Frontal cortex (tissue), 4 donors: Measurements from ENCODE around the gene MXD4. TPM values are rescaled to one million over a fixed set of nuclear protein-coding genes. Genes with fewer than 3 reads are reported as not detected.

Experiments
- DNase-seq, 2 donors: peaks; one replicate each; pipeline ENCODE4 v3.0.0; 2012; ENCODE audit warnings: low spot score in 2 of 2
- FAIRE-seq: peaks from 2 replicates; lab custom pipeline; 2012; peaks lifted over from hg19 to GRCh38; lab: Jason Lieb, UNC
- total RNA-seq: library from RNA; depleted of rRNA; stranded (reverse); fragments of >200 nt; gene quantifications from one replicate; pipeline ENCODE4 v1.2.3, GENCODE V29; 2014
- donor health status: control.
- donor health status: control.
- donor health status: control.

MXD4 gene
- total RNA-seq, 1 donor from 2014 or later: 17.5 TPM

DNA sequence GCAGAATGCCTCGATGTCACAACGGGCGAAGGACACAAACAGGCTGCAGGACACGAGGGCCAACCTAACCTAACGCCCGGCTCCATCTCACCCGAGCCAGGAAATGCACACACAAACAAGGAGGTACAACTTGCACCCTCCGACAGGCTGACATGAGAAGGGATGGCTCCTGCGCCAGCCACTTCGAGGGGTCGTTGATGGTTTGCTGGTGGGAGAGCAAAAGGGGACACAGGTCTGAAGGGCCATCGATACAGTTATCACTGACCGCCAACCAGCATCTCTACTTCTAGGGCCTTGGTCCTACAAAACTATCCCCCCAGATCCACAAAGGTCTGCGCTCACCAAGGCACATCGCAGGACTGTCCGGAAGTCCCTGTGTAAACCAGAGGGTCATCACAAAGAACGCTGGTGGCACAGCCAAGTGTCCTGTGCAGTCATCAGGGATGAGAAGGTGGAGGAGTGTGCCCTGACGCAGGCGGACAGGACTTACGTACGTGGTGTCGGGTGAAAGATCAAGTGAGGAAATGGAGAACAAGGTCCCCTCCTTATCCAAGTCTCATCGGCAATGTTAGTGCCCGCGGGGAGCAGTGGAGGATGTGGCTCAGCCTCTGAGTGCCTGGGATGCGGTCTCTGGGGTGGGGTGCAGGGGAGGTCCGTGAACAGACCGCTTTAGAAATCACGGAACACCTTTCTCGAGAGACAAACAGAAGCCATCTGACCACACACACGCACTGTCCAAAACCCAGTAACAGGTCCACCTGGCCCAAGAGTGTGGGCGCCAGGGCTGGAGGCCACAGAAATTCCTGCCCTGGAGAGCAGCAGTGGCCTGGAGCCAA is 7.0 kb downstream of the MXD4 start:
- DNase-seq: peak in 1 of 2 donors; percentile 12
- FAIRE-seq: no peak

DNA sequence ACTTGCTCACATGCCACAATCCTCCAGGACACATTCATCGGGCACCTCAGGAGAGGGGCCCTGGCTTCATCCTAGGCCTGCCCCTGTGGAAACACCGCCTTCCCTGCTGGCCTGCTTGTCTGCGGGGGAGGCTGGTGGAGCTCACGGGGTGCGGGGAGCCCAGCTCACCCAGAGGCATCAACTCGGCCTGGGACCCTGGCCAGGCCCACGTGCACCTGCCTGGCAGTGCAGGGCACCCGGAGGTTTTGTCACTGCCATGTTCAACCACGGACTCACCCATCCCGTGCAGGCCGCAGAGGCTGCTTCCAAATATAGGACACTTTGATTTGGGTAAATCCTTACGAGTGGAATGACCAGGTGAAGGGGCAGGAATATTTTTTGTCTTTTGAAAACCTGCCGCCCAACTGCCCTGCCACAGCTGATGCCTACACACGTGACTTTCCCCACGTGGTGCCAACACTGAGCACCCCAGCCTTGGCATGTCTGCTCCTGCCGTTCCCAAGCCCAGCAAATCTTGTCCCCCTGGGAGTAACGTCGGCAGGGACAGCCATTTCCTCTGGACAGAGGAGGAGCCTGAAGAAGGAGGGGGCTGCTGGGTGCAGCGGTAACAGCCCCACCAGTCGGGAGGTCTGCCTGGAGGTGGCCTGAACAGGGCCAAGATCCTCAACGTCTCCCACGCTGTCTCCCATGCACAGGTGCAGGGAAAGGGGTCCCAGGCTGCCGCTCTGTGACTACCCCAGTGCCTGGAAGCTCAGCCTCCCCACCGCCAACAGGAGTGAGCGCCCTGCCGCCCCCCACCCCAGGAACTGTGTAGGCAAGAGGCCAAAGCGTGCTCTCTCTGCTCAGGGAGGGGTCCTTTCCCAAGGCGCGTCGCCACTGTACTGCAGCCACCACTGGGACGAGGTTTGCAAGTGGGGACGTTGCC is 8.5 kb downstream of the MXD4 start:
- peak; percentile 18 to 27 for DNase-seq
- no peak for FAIRE-seq

DNA sequence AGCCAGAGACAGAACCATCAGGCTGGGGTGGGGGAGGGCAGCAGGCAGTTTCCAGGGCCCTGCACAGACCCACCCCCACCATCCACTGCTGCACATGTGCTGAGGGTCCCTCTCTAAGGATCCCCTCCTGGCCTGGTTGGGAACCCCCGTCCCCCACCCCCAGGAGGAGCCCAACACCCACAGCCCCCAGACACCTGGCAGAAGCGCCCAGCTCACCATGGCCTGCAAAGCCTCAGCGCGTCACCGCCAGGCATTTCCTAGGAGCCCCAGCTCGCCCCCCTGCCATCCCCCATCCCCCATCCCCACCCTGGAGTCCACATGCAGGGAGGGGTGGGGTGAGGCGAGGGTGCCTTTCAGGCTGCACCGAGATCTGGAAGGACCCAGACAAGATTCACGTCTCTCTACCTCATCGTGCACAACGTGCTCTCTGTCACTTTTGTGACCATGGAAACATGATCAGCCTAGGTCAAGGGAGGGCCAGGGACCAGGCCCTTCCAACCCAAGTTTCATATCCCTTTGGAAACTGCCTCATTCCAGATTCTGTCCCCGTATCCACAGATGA is 9.3 kb downstream of the MXD4 start:
- FAIRE-seq (no peak), DNase-seq (no peak)

DNA sequence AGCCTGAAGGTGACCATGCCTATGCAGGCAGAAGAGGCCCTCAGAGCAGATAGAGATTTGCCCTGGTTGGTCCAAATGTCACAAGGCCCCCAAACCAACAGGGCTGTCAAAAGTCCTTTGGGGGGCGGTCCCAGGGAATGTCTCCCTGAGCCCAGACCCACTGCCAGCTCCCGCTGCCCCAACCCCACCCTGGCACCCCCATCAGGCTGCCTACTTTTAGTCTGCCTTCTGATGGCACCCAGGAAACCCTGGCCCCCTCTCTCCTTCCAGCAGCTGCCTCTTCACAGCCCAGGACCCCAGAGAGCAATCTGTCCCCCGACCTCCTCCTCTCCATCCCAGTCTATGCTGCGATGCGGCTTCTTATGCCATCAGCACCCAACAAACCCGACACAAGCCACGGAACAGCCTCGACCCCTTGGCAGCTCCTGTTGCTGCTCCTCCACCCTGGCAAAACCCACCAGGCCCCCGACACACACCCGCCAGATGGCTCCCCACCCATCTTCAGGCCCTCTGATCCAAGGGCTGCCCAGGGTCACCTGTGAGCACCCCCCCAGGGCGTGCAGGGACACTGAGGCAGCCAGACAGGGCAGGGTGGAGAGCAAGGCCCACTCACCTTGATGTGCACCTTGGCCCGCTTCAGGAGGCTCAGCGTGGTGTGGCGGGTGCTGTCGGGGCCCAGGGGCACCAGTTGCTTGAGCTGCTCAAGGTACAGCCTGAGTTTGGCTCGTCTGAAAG is 9.9 kb downstream of the MXD4 start:
- DNase-seq (peak; percentile 12 to 14), FAIRE-seq (no peak)

DNA sequence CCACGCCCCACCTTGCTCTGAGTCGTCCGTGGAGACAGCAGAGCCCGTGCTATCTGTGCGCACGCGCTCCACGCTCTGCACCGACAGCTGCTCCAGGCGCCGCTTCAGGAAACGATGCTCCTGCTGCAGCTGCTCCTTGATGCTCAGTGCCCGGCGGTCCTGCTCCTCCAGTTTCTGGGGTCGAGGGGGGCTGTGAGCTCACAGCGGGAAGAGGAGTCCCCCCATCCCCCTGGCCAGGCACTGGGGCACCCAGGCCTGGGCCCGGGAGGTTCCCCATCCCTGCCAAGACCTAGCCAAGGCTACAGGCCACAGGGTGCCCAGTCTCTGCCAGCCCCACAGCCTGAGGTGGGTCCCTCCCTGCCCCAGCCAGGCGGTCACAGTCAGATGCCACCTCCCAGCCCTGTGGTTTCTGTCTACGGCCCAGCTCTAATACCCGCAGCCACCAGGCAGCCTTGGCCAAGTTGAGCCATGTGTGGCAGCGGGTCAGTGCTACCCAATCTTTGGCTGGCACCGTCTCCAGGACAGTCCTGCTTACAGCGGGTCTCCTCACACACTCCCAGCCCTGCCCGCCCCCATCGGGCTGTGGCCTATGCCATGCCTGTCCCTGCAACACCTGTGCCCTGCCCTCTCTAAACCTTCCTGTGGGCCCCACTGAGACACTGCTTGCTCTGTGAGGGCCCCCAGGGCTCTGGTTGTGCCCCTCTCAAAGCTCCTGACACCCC is 10.7 kb downstream of the MXD4 start:
- DNase-seq: peak; percentile 14 to 18

DNA sequence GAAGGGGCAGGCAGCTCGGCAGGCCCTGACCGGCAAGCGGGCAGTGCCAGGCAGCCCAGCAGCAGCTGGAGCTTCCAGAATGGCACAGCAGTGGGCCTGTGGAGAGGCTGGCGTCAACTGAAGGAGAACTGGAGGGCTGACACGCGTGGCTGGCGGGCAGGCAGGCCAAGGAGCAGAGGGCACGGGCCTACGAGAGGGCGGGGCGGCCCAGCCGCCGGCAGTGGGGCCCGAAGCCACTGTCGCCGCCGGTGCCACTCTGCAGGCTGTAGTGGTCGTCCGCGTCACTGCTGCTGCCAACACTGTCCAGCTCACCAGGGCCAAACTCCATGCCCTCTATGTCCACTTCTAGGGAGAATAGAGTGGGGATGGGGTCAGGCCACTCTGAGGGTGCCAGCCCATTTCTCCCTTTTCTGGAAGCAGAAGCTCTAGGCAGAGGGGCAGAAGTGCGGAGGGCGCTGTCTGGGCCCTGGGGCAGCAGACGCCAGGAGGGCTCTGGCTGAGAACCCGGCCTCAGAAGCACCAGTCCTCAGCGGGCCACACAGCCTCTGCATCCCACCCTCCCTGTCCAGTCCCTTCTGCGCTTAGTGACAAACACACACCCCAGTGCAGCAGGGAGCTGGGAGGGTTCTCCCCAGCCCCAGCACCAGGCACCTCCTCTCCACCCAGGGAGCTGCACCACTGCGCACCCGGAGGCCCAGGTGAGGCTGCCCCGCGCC is 11.4 kb downstream of the MXD4 start:
- DNase-seq: peak; percentile 10 to 17
- no peak for FAIRE-seq

More for the DNA sequence above, 10.7 kb downstream of the MXD4 start:
- FAIRE-seq: no peak

DNA sequence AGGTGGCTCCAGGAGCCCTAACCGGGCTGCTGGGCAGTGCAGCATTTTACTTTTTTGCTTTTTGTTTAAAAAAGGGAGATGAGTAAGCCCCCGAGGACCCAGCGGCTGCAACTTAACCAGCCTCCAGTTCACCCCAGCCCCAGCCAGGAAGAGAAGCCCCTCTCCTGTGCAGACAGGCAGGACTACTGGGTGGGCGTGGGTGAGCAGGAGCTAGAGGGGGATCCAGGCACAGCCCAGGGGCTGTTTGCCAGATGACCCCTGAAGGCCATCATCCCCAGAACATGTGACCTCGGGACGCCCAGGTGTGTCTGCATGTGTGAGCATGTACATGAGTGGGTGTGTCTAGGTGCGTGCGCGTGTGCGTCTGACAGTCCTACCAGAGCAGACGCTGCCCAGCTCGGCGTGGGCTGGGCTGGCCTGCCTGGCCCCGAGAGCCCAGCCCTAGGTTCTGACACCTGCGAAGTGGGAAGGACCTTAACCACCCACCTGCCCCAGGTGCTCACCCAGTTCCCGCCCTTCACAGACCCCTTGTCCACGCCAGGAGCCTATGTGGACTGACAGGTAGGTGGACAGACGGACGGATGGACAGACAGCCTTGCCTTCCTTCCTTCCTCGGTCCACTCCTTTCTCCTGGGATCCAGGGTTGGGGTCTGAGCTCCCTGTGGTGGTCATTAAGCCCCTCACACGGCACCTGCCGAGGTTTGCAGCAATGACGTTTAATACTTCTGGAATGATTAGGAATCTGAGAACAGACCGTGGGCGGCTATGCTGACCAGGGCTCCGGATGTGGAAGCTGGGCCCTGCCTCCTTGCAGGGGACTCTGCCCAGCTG is 12.2 kb downstream of the MXD4 start:
- FAIRE-seq: no peak
- DNase-seq: peak; percentile 14 to 17

DNA sequence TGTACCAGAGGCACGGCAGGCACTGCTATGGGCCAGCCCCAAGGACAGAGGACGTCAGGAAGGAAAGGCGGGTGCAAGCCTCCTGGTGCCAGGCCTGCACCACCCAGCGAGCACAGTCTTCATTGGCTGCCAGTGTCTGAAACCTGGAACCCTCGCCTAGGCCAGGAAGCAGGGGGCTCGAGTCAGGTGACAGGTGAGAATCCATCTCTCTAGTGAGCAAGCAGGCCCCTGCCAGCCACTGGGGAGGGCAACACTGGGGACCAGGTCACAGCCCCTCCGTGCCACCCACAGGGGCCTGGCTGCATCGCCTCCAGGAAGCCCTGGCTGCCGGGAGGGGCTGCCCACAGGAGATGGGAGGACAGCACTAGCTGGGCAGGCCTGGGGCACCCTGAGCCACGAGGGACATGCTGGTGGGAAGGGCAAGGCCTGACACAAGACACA is 13.1 kb downstream of the MXD4 start:
- DNase-seq (peak; percentile 13 to 23), FAIRE-seq (no peak)

DNA sequence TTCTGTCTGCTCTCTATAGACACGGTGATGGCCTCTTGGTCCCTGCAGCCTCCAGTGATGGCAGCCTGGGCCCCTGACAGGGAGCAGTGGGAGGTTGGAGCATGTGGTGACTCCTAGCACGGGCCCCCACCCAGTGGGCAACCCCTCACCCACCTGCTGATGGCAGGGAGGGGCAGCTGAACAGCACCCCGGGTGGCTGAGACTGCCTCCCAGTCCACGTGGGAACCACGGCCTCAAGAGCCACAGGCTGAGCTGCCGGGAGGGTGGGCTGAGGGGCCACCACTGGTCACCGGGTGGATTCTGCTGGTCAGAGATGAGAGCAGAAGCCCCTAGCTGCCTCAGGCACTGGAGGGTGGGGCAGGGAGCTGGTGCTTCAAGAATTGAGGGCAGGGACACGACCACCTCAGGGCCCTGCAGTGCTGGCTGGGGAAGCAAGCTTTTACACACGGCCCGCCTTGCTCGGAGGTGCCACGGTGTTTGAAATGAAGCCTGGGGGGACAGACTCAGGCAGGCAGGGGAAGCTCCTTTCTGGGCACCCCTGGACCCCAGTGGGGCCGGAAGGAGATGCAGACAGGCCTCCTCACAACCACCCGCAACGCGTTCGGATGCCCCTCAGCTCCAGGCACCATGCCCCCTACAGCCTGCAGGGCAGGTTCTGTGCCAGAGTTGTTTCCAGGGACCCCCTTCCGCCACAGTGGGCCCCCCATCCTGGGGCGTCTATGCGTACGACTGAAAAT is 13.7 kb downstream of the MXD4 start:
- FAIRE-seq (no peak), DNase-seq (peak; percentile 4 to 8)

DNA sequence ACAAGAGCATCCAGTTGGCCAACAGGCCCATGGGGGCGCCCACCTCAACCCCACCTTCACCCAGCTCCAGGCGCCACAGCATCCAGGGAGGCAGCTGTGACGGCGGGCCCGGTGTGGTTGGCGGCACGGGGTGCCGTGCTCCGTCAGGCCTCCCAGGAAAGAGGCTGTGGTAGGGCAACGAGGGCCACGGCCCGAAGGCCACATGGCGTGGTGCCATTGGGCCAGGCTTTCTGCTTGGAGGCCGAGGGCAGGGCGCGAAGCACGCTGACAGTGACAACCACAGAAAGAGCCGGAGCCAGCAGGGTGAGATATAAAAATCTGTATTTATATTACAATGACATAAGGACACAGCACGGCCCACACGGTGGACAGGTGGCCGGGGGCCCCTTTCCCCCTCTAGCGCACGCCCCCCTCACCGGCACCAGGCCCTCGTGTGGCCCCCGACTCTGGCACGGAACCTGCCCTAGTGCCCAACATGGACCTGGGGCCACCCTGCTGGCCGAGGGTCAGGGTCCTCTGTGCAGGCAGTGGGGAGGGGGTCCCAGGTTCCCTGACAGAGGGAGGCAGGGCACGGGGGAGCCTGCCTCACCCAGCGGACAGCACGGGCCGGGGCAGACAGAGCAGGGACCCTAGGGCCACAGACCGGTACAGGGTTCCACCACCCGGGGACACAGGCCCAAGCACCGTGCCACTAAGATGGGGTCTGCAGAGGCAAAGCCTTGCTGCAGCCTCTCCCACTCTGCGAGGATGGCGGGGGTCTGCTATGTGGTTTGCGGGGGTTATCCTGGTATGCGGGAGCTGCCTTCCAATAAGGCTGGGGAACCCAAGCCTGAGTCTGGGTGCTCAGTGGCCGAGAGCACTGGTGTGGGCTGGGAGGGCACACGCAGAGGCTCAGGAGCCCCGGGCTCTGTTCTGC is 14.5 kb downstream of the MXD4 start:
- peak; percentile 7 to 15 for DNase-seq
- no peak for FAIRE-seq

DNA sequence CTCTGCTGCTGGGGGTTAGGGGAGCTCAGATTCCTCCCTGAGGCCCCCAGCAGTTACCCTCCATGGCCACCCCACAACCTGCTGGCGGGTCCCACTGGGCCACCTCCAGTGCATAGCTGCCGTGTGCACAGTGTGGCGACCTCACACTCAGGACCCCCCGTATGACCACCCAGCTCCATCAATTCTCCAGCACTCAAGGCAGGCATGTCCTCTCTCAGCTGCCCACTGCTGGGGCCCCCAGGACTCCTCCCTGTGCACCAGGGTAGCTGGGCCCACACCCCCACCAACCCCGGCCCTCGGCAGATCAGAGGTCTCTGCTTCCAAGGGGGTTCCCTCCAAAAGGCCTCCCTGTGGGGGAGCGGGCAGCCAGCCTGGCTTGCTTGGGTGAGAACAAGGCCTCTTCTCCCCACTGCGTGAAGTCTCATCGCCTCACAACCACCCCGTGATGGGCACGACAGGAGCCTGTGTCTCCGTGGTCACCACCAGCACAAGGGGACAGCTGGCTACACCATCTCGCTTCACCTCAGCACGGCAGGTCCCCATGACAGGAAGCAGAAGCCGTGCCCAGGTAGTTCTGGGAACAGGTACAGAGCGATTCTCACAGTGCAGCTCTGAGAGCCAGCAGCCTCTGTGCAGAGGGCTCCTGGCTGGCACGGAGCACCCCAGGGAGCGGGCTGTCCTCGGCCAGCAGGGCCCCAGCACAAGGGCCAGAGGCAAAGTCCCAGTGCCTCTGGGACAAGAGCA is 15.4 kb downstream of the MXD4 start:
- FAIRE-seq: no peak
- DNase-seq: peak; percentile 7 to 19

DNA sequence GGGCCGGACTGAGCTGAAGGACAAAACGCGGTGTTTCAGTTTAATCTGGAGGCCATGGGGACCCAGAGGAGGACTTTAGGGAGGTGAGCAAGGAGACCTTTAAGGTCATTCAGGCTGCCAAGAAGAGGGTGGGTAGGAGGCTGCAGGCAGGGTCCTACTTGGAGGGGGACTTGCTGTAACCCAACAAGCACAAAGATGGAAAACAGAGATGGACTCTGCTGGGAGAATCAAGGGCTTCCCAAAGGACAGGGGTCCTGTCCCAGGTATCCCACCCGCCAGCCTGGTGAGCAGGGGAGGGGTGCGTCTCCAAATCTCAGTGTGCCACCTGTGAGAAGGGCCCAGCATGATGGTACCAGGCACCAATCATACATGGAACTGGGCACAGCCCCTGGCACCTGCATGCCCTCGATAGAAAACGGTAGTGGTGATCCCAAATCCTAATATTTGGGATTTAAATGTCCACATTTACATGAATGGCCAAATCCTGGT is 16.1 kb downstream of the MXD4 start:
- FAIRE-seq (no peak), DNase-seq (no peak)

DNA sequence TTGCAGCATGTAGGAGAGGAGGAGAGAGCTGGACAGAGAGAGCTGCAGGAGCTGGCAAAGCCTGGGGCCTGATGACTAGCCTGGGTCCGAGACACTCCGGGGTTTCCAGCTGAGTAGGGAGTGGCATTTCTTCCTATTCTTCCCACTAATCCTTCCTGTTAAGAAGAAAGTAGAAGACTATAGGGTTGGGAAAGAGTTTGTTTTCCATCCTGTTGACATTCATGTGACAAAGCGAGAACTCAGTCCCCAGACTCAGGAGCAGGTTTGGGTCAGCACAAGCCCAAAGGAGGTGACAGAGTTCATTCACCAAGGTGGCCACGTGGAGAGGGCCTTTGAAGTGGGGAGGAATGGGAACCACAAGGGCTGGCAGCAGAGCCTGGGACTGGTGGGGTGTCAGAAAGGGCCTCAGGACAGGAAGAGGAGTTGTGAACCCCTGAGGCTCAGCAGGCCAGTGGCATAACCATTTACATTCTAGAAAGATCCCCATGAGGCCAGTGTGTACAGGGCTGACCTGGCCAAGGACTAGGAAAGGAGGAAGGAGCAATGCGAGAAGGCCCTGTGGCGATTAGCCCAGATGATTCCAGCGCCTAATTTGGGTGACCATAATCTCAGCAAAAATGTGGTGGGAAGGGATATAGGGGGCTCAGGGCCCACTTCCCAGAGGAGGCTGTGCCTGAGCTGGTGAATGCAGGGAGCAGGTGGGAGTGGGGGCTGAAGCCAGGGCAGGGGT is 16.7 kb downstream of the MXD4 start:
- DNase-seq (peak in 1 of 2 donors; percentile 12), FAIRE-seq (no peak)

DNA sequence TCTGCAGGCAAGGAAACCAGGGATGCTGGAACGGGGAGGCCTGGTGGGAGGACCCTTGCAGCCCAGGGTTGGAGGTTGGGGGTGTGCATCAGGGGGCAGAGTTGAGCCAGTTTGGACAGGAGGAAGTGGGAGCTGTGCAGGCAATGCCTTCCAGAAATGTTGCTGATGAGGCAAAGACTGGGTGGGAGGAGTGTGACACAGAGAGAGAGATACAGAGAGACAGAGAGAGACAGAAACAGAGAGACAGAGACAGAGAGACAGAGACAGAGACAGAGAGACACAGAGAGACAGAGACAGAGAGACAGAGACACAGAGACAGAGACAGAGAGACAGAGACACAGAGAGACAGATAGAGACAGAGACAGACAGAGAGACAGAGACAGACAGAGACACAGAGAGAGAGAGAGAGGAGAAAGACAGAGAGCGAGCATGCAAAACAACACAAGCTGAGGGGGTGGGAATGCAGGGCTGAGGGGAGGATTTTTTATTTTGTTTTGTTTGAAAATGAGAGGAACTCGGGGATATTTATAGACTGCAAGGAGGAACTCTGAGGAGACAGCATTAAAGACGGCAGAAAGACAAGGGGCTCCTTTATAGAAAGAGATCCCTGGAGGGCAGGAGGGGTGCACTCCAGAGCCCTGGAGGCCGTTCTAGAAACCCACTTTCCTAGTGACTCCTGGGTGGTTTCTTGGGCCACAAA is 18.1 kb downstream of the MXD4 start:
- FAIRE-seq: no peak
- peak; percentile 37 to 47 for DNase-seq
